HL-60/S4 (cell line): ENCODE measurements around the gene GAN.
"Not testable (repeated sequence)": the region's sequence is repeated elsewhere in the genome, so short reads cannot be mapped to it uniquely, and the experiment has no call there.

Source experiments
- in situ Hi-C: fragments of 300-500 bp; cut with MboI; formaldehyde crosslinking; loops from 2 replicates; pipeline ENCODE4 v1.14.3; 2022; ENCODE audit warnings: low sequenced_read_pairs

GAN gene

DNA sequence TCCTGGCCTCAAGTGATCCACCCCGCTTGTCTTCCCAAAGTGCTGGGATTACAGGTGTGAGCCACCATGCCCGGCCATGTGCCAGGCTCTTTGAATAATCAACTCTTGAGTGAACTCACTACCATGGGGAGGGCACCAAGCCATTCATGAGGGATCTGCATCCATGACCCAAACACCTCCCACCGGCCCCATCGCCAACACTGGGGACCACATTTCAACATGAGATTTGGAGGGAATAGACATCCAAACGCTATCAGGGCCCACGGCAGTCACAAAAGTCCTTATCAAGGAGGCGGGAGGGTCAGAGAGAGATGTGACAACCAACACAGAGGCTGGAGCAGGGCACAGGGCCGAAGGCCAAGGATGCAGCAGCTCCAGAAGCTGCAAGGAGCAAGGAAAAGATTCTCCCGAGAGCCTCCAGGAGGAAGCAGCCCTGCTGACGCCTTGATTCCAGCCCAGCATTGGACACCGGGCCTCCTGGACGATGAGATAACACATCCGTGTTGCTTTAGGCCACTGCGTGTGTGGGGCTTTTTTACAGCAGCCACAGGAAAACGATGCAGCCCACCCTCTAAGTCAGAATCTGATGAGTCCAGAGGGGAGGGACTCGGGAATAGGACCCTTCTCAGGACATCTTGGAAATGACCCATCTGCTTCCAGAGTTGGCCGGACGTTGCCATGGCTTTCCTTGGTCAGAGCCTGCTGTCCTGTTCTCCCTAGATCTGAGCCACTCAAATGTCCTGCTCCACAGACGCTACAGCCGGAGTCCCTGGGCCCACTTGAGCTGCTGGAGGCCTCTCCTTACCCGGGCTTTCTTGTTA lies 82.5 kb downstream of the GAN start:
- in situ Hi-C loops = no loop called here

DNA sequence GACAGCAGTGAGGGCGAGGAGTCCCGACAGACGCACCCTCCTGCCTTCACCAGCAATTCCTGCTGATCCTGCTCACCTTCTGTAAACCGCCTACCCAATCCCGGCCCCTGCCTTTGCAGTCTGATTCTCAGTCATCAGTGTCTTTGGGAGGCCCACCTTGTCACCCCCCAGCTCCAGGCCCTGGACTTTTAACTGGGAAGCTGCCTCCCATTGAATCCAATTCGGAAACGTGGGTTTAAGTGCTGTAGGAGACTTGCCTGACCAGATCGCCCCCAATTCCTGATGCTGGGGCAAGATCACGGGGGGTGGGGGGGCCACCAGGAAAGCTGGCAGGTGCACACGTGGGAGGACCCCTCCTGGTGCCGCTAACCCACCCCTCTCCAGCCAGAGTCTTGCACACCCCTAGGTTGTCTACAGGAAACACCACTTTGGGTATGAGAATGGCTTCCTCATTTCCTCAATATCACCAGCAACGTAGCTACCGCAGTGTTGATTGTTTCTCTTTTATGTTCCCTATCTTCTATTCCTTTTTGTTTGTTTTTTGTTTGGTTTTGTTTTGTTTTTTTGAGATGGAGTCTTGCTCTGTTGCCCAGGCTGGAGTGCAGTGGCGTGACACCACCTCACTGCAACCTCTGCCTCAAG lies 83.2 kb downstream of the GAN start:
- in situ Hi-C loops = no loop called here

DNA sequence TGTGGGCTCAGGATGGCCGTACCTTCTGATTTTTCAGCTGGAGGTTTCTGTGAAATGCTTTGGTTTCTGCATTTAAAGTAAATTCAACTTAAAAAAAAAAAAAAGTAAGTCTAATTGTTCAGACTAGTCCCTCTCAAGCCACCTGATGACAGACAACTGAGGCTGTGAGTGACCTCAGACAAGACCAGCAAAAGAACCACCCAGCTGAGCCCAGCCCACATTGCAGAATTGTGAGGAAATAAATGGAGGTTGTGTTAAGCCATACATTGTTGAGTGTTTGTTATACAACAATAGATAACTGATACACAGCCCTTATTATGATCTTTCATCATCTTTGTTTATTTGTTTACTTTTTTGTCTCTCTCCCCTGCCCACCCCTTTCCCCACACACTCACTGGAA lies 85.1 kb downstream of the GAN start:
- in situ Hi-C loops = no loop called here

DNA sequence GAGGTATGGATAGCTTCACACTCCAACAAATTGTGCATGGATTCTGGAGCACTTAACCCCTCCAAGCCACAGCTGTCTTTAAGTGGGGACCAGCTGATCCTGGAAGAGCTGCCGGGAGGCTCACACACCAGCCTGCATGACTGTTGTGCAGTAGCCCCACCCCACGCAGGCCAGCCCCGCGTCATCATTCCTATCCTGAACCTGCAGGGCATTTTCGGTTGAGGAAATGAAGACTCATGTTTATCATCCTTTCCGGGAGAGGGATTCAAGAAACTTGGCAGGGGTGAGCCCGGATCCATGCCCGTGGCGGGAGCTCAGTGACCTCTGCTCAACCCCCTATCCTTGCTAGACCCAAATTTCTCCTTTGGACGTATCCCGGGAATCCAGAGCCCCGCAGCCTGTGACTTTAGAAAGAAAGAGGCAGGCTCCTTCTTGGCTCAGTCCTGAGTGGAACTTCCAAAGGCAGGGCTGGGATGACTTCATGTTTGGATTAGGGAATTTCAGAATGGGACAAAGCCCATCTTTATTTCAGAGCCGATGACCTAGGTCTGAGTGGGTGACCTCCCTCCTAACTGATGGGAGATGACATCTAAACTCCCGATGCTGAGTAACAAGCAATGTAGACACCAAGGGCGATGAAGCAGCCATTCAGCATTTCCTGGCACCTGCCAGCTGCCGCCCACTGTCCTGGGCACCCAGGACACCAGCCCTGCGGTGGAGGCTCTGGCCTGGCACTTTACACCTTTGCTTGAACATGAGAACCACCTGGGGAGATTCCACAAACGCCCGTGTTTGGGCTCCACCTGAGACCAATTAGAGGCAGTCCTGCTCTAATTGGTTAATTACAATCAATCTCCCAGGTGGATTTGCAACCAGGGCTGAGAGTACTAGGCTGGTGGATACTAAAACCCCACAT lies 86.5 kb downstream of the GAN start:
- in situ Hi-C loops = no loop called here

DNA sequence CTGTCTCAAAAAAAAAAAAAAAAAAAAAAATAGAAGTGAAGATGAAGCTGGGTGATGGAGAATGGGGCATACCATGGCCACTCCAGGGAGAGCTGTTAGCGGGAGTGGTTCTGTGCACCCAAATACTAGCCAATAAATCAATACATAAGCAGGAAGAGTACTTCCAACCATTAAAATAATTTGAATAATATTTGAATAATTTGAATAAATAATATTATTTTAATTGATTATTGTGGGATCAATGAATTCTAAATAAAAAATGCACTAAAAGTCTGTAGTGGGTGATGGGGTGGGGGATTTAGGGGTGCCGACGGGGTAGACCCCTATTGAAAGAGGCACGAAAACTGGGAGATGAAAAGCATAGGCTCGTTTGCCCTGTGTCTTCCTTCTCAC lies 88.4 kb downstream of the GAN start:
- in situ Hi-C loops = no loop called here

DNA sequence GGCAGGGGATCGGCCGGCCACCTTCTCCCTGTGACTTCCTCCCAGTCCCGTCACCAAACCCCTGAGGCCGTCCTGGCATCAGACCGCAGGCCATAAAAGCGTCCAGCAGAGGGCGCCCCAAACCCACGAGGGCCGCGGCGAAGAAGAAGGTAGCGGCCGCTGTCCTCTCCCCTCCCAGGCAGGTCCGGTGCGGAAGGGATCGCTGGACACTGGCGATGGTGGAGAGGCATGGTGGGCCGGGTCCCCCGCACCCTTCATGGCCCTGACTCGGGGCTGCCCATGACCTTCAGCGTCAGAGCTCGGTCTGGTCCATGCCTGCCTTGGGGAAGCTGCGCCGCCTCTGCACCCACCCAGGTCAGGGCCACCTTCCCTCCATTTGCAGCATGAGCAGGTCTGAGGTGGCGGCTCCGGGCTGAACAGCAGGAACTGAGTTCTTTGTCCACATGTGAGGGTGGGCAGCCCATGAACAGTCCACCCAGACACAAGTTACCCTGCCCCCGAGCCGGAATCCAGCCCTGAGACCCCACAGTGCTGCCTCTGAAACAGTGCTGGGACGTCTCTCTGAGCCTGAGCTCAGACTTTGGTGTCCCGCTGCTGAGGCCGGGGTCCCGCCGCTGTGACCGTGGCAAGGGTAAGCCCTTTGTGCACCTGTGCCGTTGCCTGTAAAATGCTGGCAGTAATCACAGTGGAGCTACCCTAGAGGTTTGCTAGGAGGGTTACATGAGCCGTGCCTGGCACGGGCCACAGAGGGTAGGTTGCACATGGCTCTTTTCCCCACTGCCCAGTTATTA lies 89.0 kb downstream of the GAN start:
- in situ Hi-C loops = no loop called here

DNA sequence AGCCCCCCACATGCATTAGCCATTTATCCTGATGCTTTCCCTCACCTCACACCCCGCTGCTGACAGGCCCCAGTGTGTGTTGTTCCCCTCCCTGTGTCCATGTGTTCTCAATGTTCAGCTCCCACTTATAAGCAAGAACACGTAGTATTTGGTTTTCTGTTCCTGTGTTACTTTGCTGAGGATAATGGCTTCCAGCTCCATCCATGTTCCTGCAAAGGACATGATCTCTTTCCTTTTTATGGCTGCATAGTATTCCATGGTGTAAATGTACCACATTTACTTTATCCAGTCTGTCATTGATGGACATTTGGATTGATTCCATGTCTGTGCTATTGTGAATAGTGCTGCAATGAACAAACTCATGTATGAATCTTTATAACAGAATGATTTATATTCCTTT lies 90.2 kb downstream of the GAN start:
- in situ Hi-C loops = not testable (repeated sequence)

DNA sequence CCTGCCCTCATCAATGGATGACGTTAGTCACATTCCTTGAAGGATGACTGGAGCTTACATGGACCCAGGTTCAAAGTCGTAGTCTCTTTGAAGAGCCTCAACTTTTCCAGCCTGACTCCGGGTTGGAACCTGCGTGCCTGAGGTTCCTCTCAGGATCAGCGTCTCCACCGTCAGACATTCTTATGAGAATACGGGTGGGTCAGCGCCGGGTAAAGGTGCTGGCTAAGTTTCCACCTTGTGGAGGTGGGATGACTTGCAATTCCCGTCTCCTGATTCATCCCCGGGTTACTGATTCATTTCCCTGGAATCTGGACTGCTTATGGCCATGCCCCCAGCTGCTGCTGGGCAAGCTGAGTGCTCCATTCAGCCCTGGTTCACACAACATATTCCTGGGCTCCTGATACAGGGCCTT lies 90.9 kb downstream of the GAN start:
- in situ Hi-C loops = no loop called here

DNA sequence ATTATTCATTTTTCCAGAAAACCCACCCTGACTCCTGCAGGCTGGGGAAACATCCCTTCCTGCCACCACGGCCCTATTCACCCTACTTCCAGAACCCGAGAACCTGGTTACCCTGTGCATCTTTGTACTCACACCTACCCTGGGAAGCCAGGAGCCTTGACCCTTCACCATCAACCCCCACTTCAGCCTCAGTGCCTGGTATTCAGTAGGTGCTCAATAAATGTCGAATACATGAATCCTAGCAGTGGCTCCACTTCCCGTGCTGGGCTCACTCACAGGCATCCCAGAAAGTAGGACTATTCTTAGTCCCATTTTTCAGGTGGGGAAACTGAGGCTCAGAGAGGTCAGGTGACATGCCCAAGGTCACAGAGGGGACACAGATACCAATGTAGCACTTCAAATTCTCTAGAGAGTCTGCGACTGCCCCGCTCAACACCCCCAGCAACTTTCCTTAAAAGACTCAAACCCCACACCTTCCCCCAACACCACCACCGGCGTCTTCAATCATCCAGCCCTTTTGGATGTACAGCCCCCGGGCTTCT lies 93.7 kb downstream of the GAN start:
- in situ Hi-C loops = no loop called here

DNA sequence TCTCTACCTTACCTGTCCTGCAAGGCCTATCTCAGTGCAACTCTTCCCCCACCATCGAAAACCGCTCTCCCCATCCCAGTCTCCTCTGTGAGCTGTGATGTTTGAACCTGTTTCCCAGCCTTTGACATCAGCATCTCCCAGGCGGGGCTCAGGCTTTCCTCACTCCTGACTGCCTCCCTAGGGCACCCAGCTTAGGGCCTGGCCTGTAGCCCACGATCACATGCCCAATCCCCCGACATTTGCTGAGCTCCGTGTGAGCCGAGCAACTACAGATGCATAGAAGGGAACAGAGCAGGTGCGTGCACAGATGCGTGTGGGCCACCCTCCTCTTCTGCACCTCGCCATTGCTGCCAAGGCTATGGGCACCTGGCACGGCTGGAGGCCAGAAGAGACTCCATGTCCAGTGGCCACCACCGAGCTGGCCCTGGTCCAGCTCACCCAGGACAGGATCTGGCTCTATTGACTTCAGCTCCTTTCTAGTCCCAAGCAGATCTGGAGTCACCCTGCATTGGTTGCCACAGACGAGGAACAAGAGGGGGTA lies 94.3 kb downstream of the GAN start:
- in situ Hi-C loops = no loop called here

DNA sequence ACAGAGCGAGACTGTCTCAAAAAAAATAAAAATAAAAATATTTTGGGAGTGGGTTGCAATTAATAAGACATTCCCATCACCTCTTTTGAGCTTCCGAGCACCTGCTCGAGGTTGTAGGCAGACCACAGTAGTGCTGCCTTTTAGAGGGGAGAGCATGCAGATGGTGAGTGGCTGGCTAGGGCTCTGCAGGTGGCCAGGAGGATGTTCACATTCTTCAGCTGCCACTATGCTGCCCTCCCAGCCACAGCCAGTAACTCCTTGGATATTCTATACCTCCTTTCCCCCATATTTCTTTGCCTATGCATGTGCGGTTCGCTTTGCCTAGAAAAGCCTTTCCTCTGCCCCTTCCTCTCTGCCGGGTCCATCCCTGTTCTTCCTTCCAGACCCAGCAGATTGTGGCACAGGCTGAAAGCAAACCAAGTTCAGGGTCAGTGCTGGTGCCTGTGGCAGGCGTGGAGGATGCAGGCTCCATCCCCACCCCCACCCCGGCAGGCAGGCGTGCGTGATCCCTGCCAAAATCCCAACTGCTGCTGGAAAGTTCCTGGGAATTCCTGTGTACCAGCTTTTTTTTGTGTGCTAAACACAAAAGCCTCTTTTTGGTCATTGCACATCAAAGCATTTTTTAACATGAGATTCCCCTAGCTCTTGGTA lies 96.0 kb downstream of the GAN start:
- in situ Hi-C loops = no loop called here

DNA sequence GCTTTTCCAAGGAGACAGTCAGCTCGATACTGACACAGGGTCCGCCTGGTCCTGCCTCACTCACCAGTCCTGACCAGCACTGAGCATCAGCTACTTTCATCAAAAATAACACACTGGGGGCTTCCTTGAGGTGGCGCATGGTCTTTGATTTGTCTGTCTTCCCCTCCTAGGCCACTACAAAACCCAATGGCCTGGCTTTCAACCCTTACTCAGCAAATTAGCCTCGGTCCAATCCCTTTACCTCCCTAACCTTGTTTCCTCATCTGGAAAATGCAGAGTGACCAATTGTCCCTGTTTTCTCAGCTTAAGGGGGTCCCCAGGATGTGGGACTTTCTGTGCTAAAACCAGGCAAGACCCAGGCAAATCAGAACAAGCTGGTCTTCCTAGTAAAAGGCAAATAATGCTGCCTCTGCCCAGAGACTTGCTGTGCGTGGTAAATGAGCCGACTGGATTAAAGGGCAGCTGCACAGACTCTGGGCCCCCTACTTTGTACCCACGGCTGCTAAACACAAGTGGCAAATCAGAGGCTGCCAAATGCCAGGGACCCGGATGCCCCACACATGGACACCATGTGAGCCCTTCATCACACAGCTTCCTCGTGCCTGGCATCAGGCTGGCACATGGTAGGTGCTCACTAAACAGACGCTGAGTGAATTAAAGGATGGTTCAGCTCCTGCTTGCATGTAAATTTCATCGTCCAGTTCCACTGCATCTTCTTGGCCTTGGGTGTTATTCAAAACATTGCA lies 98.7 kb downstream of the GAN start:
- in situ Hi-C loops = no loop called here

DNA sequence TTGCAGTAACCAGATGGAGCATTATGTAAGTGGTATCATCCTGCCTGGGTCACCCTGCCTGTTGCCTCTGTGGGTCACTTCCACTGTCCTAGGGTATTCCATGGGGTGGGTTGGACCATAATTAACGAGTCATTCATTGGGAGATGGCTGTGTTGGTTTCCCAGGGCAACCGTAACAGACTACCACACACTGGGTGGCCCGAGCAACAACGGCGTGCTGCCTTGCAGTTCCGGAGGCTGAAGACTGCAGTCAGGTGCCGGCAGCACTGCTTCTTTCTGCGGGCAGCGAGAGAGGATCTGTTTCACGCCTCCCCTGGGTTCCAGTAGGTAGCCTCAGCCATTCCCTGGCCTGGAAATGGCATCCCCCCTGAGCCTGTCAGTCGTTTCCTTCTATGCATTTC lies 101.0 kb downstream of the GAN start:
- in situ Hi-C loops = no loop called here

DNA sequence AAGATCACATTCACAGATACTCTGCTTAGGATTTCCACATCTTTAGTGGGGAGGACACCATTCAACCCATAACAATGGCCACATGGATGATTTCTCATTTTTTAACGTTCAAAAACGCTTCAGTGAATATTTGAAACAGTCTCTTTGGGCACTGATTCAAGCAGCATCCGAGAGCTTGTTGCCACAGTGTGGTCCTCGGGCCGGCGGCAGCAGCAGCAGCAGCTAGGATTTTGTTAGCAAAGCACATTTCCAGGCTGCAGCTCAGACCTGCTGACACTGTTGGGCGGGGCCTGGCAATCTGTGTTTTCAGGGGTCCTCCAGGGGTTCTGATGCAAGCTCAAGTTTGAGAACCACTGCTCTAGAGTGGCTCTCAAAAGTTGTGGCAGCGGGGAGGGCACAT lies 102.0 kb downstream of the GAN start:
- in situ Hi-C loops = no loop called here

DNA sequence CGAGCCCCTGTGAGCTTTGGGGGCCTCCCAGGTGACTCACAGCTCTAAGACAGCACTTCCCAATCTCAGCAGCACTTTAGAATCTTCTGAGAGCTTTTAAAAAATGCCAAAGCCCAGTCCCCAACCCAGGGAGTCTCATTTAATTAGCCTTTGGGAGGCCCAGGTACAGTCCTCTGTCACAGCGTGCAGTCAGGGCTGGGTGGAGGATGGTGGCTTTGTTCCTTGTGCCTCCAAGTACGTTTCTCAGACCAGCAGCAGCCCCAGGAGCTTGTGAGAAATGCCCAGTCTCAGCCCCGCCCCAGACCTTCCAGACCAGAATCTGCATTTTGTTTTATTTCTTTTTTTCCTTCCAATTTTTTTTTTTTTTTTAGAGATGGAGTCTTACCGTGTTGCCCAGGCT lies 102.4 kb downstream of the GAN start:
- in situ Hi-C loops = no loop called here

DNA sequence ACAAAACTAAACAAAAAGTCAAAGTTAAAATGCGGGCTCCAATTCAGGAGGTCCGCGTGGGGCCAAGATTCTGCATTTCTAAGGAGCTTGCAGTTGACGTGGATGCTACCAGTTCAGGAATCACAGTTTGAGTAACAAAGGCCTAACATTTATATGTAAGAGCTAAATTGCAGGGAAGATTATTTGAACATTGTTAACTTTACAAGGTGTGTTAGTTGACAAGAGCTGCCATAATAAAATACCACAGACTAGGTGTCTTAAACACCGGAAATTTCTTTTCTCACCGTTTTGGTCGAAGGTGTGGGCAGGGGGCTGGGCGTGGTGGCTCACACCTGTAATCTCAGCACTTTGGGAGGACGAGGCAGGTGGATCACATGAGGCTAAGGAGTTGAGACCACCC lies 105.0 kb downstream of the GAN start:
- in situ Hi-C loops = no loop called here

DNA sequence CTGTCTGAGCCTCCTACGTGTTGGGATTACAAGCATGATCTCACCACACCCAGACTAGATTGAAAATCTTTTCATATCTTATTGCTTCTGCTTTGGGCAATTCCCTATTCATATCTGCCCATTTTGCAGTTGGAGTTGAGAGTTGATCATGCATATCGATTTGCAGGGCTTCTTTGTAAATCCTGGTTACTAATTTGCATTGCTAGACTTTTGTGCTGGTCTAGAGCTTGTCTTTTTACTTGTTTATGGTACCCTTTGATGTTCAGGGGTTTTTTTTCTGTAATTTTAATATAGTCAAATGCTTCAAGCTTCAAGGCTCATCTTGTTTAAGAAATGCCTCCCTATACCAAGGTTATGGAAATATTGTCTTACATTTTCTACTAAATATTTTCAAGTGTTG lies 106.4 kb downstream of the GAN start:
- in situ Hi-C loops = no loop called here

DNA sequence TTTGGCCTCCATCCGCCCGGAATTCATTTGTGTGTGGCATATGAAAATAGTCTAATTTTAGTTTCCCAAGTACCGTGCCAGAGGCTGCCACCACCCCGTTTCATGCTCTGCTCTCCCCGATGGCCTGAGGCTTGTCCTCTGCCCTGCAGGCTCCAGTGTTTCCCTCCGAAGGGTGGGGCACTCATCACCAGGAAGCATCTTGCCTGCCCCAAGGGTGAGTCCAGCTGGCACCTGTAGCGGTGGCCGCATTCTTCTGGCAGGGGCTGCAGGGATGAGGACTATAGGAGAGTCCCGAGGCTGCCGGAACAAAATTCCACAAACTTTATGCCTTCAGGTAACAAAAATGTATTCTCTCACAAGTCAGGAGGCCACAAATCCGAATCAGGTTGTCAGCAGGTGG lies 106.8 kb downstream of the GAN start:
- in situ Hi-C loops = no loop called here

DNA sequence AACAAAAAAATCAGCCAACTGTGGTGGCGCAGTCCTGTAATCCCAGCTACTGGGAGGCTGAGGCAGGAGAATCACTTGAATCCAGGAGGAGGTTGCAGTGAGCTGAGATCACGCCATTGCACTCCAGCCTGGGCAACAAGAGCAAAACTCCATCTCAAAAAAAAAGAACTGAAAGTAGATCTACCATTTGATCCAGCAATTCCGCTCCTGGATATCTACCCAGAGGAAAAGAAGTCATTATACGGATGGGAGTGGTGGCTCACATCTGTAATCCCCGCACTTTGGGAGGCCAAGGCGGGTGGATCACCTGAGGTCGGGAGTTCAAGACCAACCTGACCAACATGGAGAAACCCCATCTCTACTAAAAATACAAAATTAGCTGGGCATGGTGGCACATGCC lies 107.4 kb downstream of the GAN start:
- in situ Hi-C loops = not testable (repeated sequence)
